ENCODE results near the gene KIF26B.

- TF ChIP-seq CTCF (conservative IDR thresholded peaks at IDR 0.05; ENCODE audit: low read depth, low read length) (peak; percentile 85), POLR2A (IDR thresholded peaks at IDR 0.05; ENCODE audit: low read depth, low read length) (no peak), RCOR1 (IDR thresholded peaks at IDR 0.05; ENCODE audit: insufficient replicate concordance, low read length) (no peak), NFE2L2 (IDR thresholded peaks at IDR 0.05; ENCODE audit: low read depth, low read length) (no peak), ELK1 (IDR thresholded peaks at IDR 0.05; ENCODE audit: borderline replicate concordance, low read depth, low read length) (no peak), BHLHE40 (IDR thresholded peaks at IDR 0.05; ENCODE audit: low read depth, low read length) (no peak), FOS (IDR thresholded peaks at IDR 0.05; ENCODE audit: low read depth, low read length) (no peak), MXI1 (IDR thresholded peaks at IDR 0.05; ENCODE audit: borderline replicate concordance, low read depth, low read length) (no peak), MAZ (IDR thresholded peaks at IDR 0.05; ENCODE audit: borderline replicate concordance, low read depth, low read length) (no peak), CEBPB (IDR thresholded peaks at IDR 0.05; ENCODE audit: low read depth, low read length) (no peak), RFX5 (IDR thresholded peaks at IDR 0.05; ENCODE audit: low read depth, low read length) (no peak), CHD1 (IDR thresholded peaks at IDR 0.05; ENCODE audit: low read depth, low read length) (no peak), USF2 (IDR thresholded peaks at IDR 0.05; ENCODE audit: low read depth, low read length) (no peak)
Measured at GRCh38 chr1:245153081-245153551, 1.7 kb upstream of the KIF26B start.

Data from IMR-90 (cell line).